Measurements from ENCODE around the gene SCAI.
"Not testable (repeated sequence)": the region's sequence is repeated elsewhere in the genome, so short reads cannot be mapped to it uniquely, and the experiment has no call there.

The SCAI gene

GRCh38 chr9:124964604-124965003, 178.7 kb downstream of the SCAI start:
- H3K79me2 ChIP-seq (ENCODE audit: control insufficient read depth, insufficient read depth, low read length, poor library complexity), result no peaks in the 10 kb centered on the region
- no CpG with 5 or more reads among the region's 2 CpGs for WGBS (ENCODE audit: extremely low coverage, insufficient coverage, insufficient read length)
- no peak overlapping the region for H3K4ac ChIP-seq (ENCODE audit: low read depth, low read length)
- no peak overlapping the region for H2BK12ac ChIP-seq (ENCODE audit: low read length)
- no peak overlapping the region for H4K91ac ChIP-seq (ENCODE audit: low read depth, low read length)
- H3K36me3 ChIP-seq (ENCODE audit: control insufficient read depth in 1 of 2, insufficient read depth in 2 of 2, low read length in 2 of 2), result peaks cover 0 to 1% of the 10 kb centered on the region in 2 experiments
- no peak overlapping the region for H3K4me2 ChIP-seq (ENCODE audit: low read length)
- no peak overlapping the region for H3K4me3 ChIP-seq (ENCODE audit: low read depth, low read length)
- H2AK5ac ChIP-seq (ENCODE audit: low read length), result no peak overlapping the region
- H2BK5ac ChIP-seq (ENCODE audit: low read depth, low read length, poor library complexity), result no peak overlapping the region
- no peak overlapping the region for H3K18ac ChIP-seq (ENCODE audit: low read length)
- DNase-seq, result no peak
- no peak overlapping the region for H2AFZ ChIP-seq (ENCODE audit: insufficient read depth, low read length, poor library complexity)
- H3K79me1 ChIP-seq (ENCODE audit: low read length), result no peaks in the 10 kb centered on the region
- no peak overlapping the region for H3K27ac ChIP-seq (ENCODE audit: low read depth, low read length)
- H4K8ac ChIP-seq (ENCODE audit: low read depth, low read length), result no peak overlapping the region
- no peak overlapping the region for H2BK120ac ChIP-seq (ENCODE audit: insufficient read depth, low read length, poor library complexity)
- H3K14ac ChIP-seq (ENCODE audit: low read length), result no peak overlapping the region
- H3K9ac ChIP-seq (ENCODE audit: low read length), result no peak overlapping the region
- H3K23ac ChIP-seq (ENCODE audit: low read length), result no peak overlapping the region
- H4K12ac ChIP-seq (ENCODE audit: low read depth, low read length), result no peak overlapping the region
- no peaks in the 10 kb centered on the region for H3K27me3 ChIP-seq (ENCODE audit: insufficient read depth, low read length)
- no peaks in the 10 kb centered on the region for H3K4me1 ChIP-seq (ENCODE audit: control insufficient read depth in 1 of 2, insufficient read depth in 2 of 2, low read length in 2 of 2)
- no peaks in the 10 kb centered on the region for H3K9me3 ChIP-seq (ENCODE audit: insufficient read depth, low read depth, low read length)

GRCh38 chr9:124964056-124964455, 179.3 kb downstream of the SCAI start:
- Histone ChIP-seq H3K23ac (ENCODE audit: low read length) (no peak overlapping the region), H3K4me3 (ENCODE audit: low read depth, low read length) (no peak overlapping the region), H3K18ac (ENCODE audit: low read length) (no peak overlapping the region), H2AFZ (ENCODE audit: insufficient read depth, low read length, poor library complexity) (no peak overlapping the region), H3K36me3 (ENCODE audit: control insufficient read depth in 1 of 2, insufficient read depth in 2 of 2, low read length in 2 of 2) (peaks cover 0 to 1% of the 10 kb centered on the region in 2 experiments), H2BK5ac (ENCODE audit: low read depth, low read length, poor library complexity) (no peak overlapping the region), H3K4me1 (ENCODE audit: control insufficient read depth in 1 of 2, insufficient read depth in 2 of 2, low read length in 2 of 2) (no peaks in the 10 kb centered on the region), H2BK120ac (ENCODE audit: insufficient read depth, low read length, poor library complexity) (no peak overlapping the region), H4K12ac (ENCODE audit: low read depth, low read length) (no peak overlapping the region), H3K14ac (ENCODE audit: low read length) (no peak overlapping the region), H3K4me2 (ENCODE audit: low read length) (no peak overlapping the region), H3K4ac (ENCODE audit: low read depth, low read length) (no peak overlapping the region), H4K8ac (ENCODE audit: low read depth, low read length) (no peak overlapping the region), H3K9me3 (ENCODE audit: insufficient read depth, low read depth, low read length) (no peaks in the 10 kb centered on the region), H3K27me3 (ENCODE audit: insufficient read depth, low read length) (no peaks in the 10 kb centered on the region), H3K79me2 (ENCODE audit: control insufficient read depth, insufficient read depth, low read length, poor library complexity) (no peaks in the 10 kb centered on the region), H2AK5ac (ENCODE audit: low read length) (no peak overlapping the region), H3K79me1 (ENCODE audit: low read length) (no peaks in the 10 kb centered on the region), H4K91ac (ENCODE audit: low read depth, low read length) (no peak overlapping the region), H2BK12ac (ENCODE audit: low read length) (no peak overlapping the region), H3K27ac (ENCODE audit: low read depth, low read length) (no peak overlapping the region), H3K9ac (ENCODE audit: low read length) (no peak overlapping the region)
- no peak for DNase-seq
- WGBS (ENCODE audit: extremely low coverage, insufficient coverage, insufficient read length), result no CpG with 5 or more reads among the region's 2 CpGs

- no peaks in the 10 kb centered on the region for H3K79me2 ChIP-seq (ENCODE audit: control insufficient read depth, insufficient read depth, low read length, poor library complexity)
- no peaks in the 10 kb centered on the region for H3K79me1 ChIP-seq (ENCODE audit: low read length)
- peak in 1 of 2 donors; percentile 52 for DNase-seq
- H4K12ac ChIP-seq (ENCODE audit: low read depth, low read length), result no peak overlapping the region
- no peaks in the 10 kb centered on the region for H3K36me3 ChIP-seq (ENCODE audit: control insufficient read depth in 1 of 2, insufficient read depth in 2 of 2, low read length in 2 of 2)
- no peak overlapping the region for H4K91ac ChIP-seq (ENCODE audit: low read depth, low read length)
- H3K9ac ChIP-seq (ENCODE audit: low read length), result no peak overlapping the region
- H3K4me3 ChIP-seq (ENCODE audit: low read depth, low read length), result no peak overlapping the region
- H3K4me2 ChIP-seq (ENCODE audit: low read length), result no peak overlapping the region
- H2BK12ac ChIP-seq (ENCODE audit: low read length), result no peak overlapping the region
- no peak overlapping the region for H3K18ac ChIP-seq (ENCODE audit: low read length)
- no peak overlapping the region for H4K8ac ChIP-seq (ENCODE audit: low read depth, low read length)
- WGBS (ENCODE audit: extremely low coverage, insufficient coverage, insufficient read length), result no CpG with 5 or more reads among the region's 2 CpGs
- H2AFZ ChIP-seq (ENCODE audit: insufficient read depth, low read length, poor library complexity), result no peak overlapping the region
- H3K27ac ChIP-seq (ENCODE audit: low read depth, low read length), result no peak overlapping the region
- H2AK5ac ChIP-seq (ENCODE audit: low read length), result no peak overlapping the region
- no peak overlapping the region for H3K14ac ChIP-seq (ENCODE audit: low read length)
- H3K4ac ChIP-seq (ENCODE audit: low read depth, low read length), result no peak overlapping the region
- H3K27me3 ChIP-seq (ENCODE audit: insufficient read depth, low read length), result no peaks in the 10 kb centered on the region
- no peaks in the 10 kb centered on the region for H3K4me1 ChIP-seq (ENCODE audit: control insufficient read depth in 1 of 2, insufficient read depth in 2 of 2, low read length in 2 of 2)
- no peak overlapping the region for H2BK120ac ChIP-seq (ENCODE audit: insufficient read depth, low read length, poor library complexity)
- H3K23ac ChIP-seq (ENCODE audit: low read length), result no peak overlapping the region
- H2BK5ac ChIP-seq (ENCODE audit: low read depth, low read length, poor library complexity), result no peak overlapping the region
- H3K9me3 ChIP-seq (ENCODE audit: insufficient read depth, low read depth, low read length), result no peaks in the 10 kb centered on the region
Measured at GRCh38 chr9:124960409-124960752, 182.9 kb downstream of the SCAI start.

GRCh38 chr9:124959671-124960408, 183.5 kb downstream of the SCAI start:
- not testable (repeated sequence) for H4K91ac ChIP-seq (ENCODE audit: low read depth, low read length); H3K27me3 ChIP-seq (ENCODE audit: insufficient read depth, low read length); H3K9me3 ChIP-seq (ENCODE audit: insufficient read depth, low read depth, low read length); H2BK120ac ChIP-seq (ENCODE audit: insufficient read depth, low read length, poor library complexity); H4K12ac ChIP-seq (ENCODE audit: low read depth, low read length); H3K36me3 ChIP-seq (ENCODE audit: control insufficient read depth in 1 of 2, insufficient read depth in 2 of 2, low read length in 2 of 2); H3K4me1 ChIP-seq (ENCODE audit: control insufficient read depth in 1 of 2, insufficient read depth in 2 of 2, low read length in 2 of 2); H3K79me2 ChIP-seq (ENCODE audit: control insufficient read depth, insufficient read depth, low read length, poor library complexity); H3K14ac ChIP-seq (ENCODE audit: low read length); H4K8ac ChIP-seq (ENCODE audit: low read depth, low read length); H2AK5ac ChIP-seq (ENCODE audit: low read length); H3K4ac ChIP-seq (ENCODE audit: low read depth, low read length); H2BK12ac ChIP-seq (ENCODE audit: low read length); H3K27ac ChIP-seq (ENCODE audit: low read depth, low read length); H3K23ac ChIP-seq (ENCODE audit: low read length); H3K18ac ChIP-seq (ENCODE audit: low read length); DNase-seq; H3K4me2 ChIP-seq (ENCODE audit: low read length); H2AFZ ChIP-seq (ENCODE audit: insufficient read depth, low read length, poor library complexity); H3K4me3 ChIP-seq (ENCODE audit: low read depth, low read length); H2BK5ac ChIP-seq (ENCODE audit: low read depth, low read length, poor library complexity); H3K79me1 ChIP-seq (ENCODE audit: low read length); H3K9ac ChIP-seq (ENCODE audit: low read length)
- WGBS (ENCODE audit: extremely low coverage, insufficient coverage, insufficient read length), result no CpG with 5 or more reads among the region's 9 CpGs

Measured in trophoblast cell (in vitro differentiated cells and primary cell).